ENCODE data around the gene MAMDC4. TPM values are rescaled to one million over a fixed set of nuclear protein-coding genes. Genes with fewer than 3 reads are reported as not detected.

MAMDC4 gene
- total and polyA plus RNA-seq, 2 of the 13 experiments (the other 11 are each of a cell fraction or from before 2014, with no cell fraction given), result 6.0 to 6.8 TPM

GRCh38 chr9:136858844-136859757 is 7.0 kb downstream of the MAMDC4 start (continued):
- TF ChIP-seq ZFP41 (CRISPR knock-in tag; IDR thresholded peaks at IDR 0.05; ENCODE audit: borderline replicate concordance) (0 out of 2 replicates have a peak, but pooled peaks have one; percentile 45), ZNF30 (CRISPR knock-in tag; IDR thresholded peaks at IDR 0.05) (no peak), ZNF234 (CRISPR knock-in tag; conservative IDR thresholded peaks at IDR 0.05) (no peak), JDP2 (CRISPR knock-in tag; IDR thresholded peaks at IDR 0.05; ENCODE audit: borderline replicate concordance) (no peak), MXI1 (IDR thresholded peaks at IDR 0.05; ENCODE audit: borderline replicate concordance, low read depth, low read length) (0 out of 3 replicates have a peak, but pooled peaks have one; percentile 15), TCF7 (IDR thresholded peaks at IDR 0.05; ENCODE audit: low read depth) (no peak), ZNF549 (CRISPR knock-in tag; IDR thresholded peaks at IDR 0.05) (no peak), NR2F6 (IDR thresholded peaks at IDR 0.05) (no peak), NR2F6 (CRISPR knock-in tag; IDR thresholded peaks at IDR 0.05) (0 out of 2 replicates have a peak, but pooled peaks have one; percentile 32), ARID4A (CRISPR knock-in tag; IDR thresholded peaks at IDR 0.05; ENCODE audit: borderline replicate concordance) (peak; percentile 19; the same call in 1 of the 2 replicates), CBX5 (CRISPR knock-in tag; IDR thresholded peaks at IDR 0.05; ENCODE audit: borderline replicate concordance) (no peak), KDM2A (CRISPR knock-in tag; IDR thresholded peaks at IDR 0.05; ENCODE audit: borderline replicate concordance, low read depth) (peak; percentile 60; the same call in 1 of the 2 replicates), POLR2AphosphoS2 (IDR thresholded peaks at IDR 0.05; ENCODE audit: low read depth, low read length) (no peak), FIP1L1 (IDR thresholded peaks at IDR 0.05; ENCODE audit: borderline replicate concordance, insufficient read depth, low read depth, low read length) (no peak), ZNF687 (CRISPR knock-in tag; IDR thresholded peaks at IDR 0.05) (peak; percentile 60), ZNF605 (CRISPR knock-in tag; IDR thresholded peaks at IDR 0.05) (no peak), AGO2 (optimal IDR thresholded peaks at IDR 0.05; ENCODE audit: low read depth, low read length) (peak; percentile 30), MLLT10 (CRISPR knock-in tag; IDR thresholded peaks at IDR 0.05) (no peak)
